ENCODE results near the gene CD300A. TPM values are rescaled to one million over a fixed set of nuclear protein-coding genes. Genes with fewer than 3 reads are reported as not detected.

Gene CD300A
- 1 to 10 TPM; 2.1 to 2.8 TPM for total RNA-seq

GRCh38 chr17:74466111-74466827 lies at the start of gene CD300A:
TSS of gene CD300A (plus strand) at chr17:74466634. CDS start at chr17:74466704, 70 bp downstream.
- ChIA-PET CTCF (interaction anchor here (1.0 kb wide), 1 partner anchor 9 kb away, joined by 4 read pairs; no protein-coding TSS in a partner anchor), POLR2A (no interaction called here)
- Mint-ChIP-seq H3K4me1 (ENCODE audit: low read depth) (peaks cover 8% of the 10 kb centered on the region), H3K27me3 (ENCODE audit: low read depth) (peaks cover 15% of the 10 kb centered on the region), H3K27ac (peak within 1 kb of the TSS; percentile 14), H3K9me3 (ENCODE audit: insufficient read depth) (no peaks in the 10 kb centered on the region), H3K36me3 (ENCODE audit: low read depth) (no peaks in the 10 kb centered on the region), H3K4me3 (peak within 1 kb of the TSS; percentile 20)
- ATAC-seq = no peak
- no peak for DNase-seq

DNA sequence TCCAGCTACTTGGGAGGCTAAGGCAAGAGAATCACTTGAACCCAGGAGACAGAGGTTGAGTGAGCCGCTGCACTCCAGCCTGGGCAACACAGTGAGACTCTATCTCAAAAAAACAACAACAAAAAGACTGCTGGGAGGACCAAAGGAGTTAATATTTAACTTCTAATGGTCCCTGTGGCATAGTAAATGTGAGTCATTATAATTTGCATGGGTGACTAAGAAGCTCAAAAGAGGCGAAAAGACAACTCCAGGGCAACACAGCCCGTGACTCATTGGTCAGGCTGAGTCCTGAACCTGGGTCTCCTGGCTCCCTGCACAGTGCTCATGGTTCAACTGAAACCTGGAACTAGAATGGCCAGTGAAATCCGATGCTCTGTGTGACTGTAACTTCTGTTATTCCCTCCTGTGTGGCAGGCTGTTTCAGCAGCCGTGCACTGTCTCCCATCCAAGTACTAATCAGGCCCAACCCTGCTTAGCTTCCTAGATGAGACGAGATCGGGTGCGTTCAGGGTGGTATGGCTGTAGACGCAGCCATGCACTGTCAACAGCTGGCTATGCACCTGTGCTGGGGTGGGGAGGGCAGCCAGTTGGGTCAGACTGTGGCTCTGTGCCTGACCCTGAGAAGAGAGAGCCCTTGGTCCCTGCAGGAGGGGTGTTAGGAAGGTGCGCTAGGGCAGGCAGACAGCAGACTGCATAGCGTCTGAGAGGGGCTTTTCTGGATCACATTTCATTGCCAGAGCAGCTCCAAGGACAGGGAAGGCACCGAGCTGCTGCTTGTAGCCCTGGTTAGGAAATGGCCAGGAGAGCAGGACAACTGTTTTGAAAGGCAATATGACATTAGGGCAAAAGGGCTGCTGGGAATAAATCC lies 49.0 kb upstream of the CD300A start:
- no peaks in the 10 kb centered on the region for H3K9me3 Mint-ChIP-seq (ENCODE audit: insufficient read depth)
- H3K4me3 Mint-ChIP-seq = no peak overlapping the region
- ATAC-seq (no peak), DNase-seq (no peak)
- CTCF ChIA-PET = interaction anchor here (1.8 to 2.3 kb wide), 2 partner anchors 38 to 40 kb away, joined by 5 to 7 read pairs; no protein-coding TSS in a partner anchor
- no peaks in the 10 kb centered on the region for H3K36me3 Mint-ChIP-seq (ENCODE audit: low read depth)
- POLR2A ChIA-PET = interaction anchor here (0.6 kb wide), 1 partner anchor 139 kb away, joined by 4 read pairs; no protein-coding TSS in a partner anchor
- H3K27me3 Mint-ChIP-seq (ENCODE audit: low read depth) = peaks cover 5% of the 10 kb centered on the region
- no peaks in the 10 kb centered on the region for H3K4me1 Mint-ChIP-seq (ENCODE audit: low read depth)
- no peak overlapping the region for H3K27ac Mint-ChIP-seq

DNA sequence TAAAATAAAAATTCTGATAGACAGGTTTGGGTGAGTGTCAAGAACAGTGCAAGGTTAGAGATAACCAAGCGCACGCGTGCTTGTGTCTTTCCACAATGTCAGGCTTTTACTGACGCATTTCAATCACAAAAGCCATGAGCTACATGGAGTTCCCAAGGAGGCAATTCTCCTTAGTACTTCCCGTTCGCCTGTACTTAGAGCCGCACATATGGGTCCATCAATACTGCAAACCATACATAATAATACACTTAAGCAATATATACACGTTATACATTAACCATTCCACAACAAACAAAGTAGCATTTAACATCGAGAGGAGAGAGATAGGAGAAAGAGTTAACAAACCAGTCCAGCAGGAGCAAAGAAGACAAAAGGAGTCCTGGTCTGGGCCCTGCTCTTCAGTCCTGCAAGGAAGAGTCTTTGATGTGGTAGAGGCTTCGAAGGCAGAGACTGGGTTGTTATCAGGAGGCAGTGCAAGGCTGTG lies 46.5 kb upstream of the CD300A start:
- Mint-ChIP-seq H3K4me3 (no peak overlapping the region), H3K4me1 (ENCODE audit: low read depth) (no peaks in the 10 kb centered on the region), H3K36me3 (ENCODE audit: low read depth) (no peaks in the 10 kb centered on the region), H3K9me3 (ENCODE audit: insufficient read depth) (no peaks in the 10 kb centered on the region), H3K27ac (no peak overlapping the region), H3K27me3 (ENCODE audit: low read depth) (peaks cover 7% of the 10 kb centered on the region)
- ChIA-PET CTCF (no interaction called here), POLR2A (no interaction called here)
- ATAC-seq (no peak), DNase-seq (no peak)

GRCh38 chr17:74424117-74424516 lies 42.3 kb upstream of the CD300A start:
- H3K9me3 Mint-ChIP-seq (ENCODE audit: insufficient read depth) = no peaks in the 10 kb centered on the region
- ChIA-PET CTCF (no interaction called here), POLR2A (no interaction called here)
- H3K27me3 Mint-ChIP-seq (ENCODE audit: low read depth) = peaks cover 14% of the 10 kb centered on the region
- no peaks in the 10 kb centered on the region for H3K4me1 Mint-ChIP-seq (ENCODE audit: low read depth)
- no peak overlapping the region for H3K27ac Mint-ChIP-seq
- H3K4me3 Mint-ChIP-seq = no peak overlapping the region
- DNase-seq = no peak
- ATAC-seq = no peak
- H3K36me3 Mint-ChIP-seq (ENCODE audit: low read depth) = no peaks in the 10 kb centered on the region

- Mint-ChIP-seq H3K36me3 (ENCODE audit: low read depth) (no peaks in the 10 kb centered on the region), H3K4me1 (ENCODE audit: low read depth) (no peaks in the 10 kb centered on the region), H3K27me3 (ENCODE audit: low read depth) (peaks cover 19% of the 10 kb centered on the region), H3K9me3 (ENCODE audit: insufficient read depth) (no peaks in the 10 kb centered on the region), H3K27ac (no peak overlapping the region), H3K4me3 (no peak overlapping the region)
- POLR2A ChIA-PET = no interaction called here
- ATAC-seq (no peak), DNase-seq (no peak)
- CTCF ChIA-PET = interaction anchor here (1.2 kb wide), 2 partner anchors 35 to 45 kb away, joined by 3 to 4 read pairs; no protein-coding TSS in a partner anchor
Observed at GRCh38 chr17:74424657-74425056, 41.8 kb upstream of the CD300A start.

- Mint-ChIP-seq H3K27me3 (ENCODE audit: low read depth) (peaks cover 32% of the 10 kb centered on the region), H3K4me1 (ENCODE audit: low read depth) (peaks cover 4% of the 10 kb centered on the region), H3K36me3 (ENCODE audit: low read depth) (no peaks in the 10 kb centered on the region), H3K9me3 (ENCODE audit: insufficient read depth) (no peaks in the 10 kb centered on the region), H3K27ac (no peak overlapping the region), H3K4me3 (no peak overlapping the region)
- DNase-seq (no peak), ATAC-seq (no peak)
- ChIA-PET CTCF (no interaction called here), POLR2A (no interaction called here)
Observed at GRCh38 chr17:74426551-74427047, 39.8 kb upstream of the CD300A start.

DNA sequence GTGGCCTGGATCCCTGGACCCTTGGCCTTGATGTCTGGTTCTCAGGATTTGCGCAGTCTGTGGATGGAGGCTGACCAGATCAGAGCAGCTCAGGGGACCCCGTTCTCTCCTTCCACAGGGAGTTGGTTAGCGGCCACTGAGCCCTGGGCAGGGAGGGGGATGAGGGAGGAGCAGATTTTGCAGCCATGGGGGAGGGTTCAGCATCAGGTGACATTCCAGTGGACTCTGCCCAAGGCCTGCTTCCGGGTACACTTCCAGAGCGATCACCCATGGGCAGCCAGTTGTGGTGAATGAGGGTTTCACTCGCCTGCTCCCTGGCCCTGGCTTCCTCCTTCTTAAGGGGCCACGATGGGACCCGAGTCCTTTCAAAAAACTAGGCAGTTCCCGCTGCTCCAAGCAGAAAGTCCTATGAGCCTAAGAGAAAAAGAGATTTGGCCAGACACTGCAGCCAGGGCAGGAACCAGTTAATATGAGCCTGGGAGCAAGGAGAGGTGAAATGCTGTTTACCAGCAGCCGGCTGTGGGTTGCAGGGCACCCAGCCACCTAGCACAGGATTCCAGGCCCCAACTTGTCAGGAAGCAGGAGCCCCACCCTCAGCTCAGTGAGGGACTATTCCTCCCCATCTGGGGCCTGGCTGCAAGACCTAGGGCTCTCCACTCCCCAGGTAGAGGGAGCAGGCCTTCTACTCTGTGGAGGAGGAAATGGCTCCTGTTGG lies 39.2 kb upstream of the CD300A start:
- Mint-ChIP-seq H3K27ac (no peak overlapping the region), H3K4me1 (ENCODE audit: low read depth) (peaks cover 8% of the 10 kb centered on the region), H3K9me3 (ENCODE audit: insufficient read depth) (no peaks in the 10 kb centered on the region), H3K4me3 (no peak overlapping the region), H3K27me3 (ENCODE audit: low read depth) (peaks cover 37% of the 10 kb centered on the region), H3K36me3 (ENCODE audit: low read depth) (no peaks in the 10 kb centered on the region)
- ATAC-seq (no peak), DNase-seq (no peak)
- POLR2A ChIA-PET = no interaction called here
- CTCF ChIA-PET = no interaction called here

- CTCF ChIA-PET = no interaction called here
- H3K4me1 Mint-ChIP-seq (ENCODE audit: low read depth) = peaks cover 8% of the 10 kb centered on the region
- peaks cover 34% of the 10 kb centered on the region for H3K27me3 Mint-ChIP-seq (ENCODE audit: low read depth)
Observed at GRCh38 chr17:74427763-74428153, 38.7 kb upstream of the CD300A start.

GRCh38 chr17:74429604-74430384 lies 36.6 kb upstream of the CD300A start:
- no peak overlapping the region for H3K4me3 Mint-ChIP-seq
- no peak for ATAC-seq
- peaks cover 46% of the 10 kb centered on the region for H3K27me3 Mint-ChIP-seq (ENCODE audit: low read depth)
- peaks cover 8% of the 10 kb centered on the region for H3K4me1 Mint-ChIP-seq (ENCODE audit: low read depth)
- H3K27ac Mint-ChIP-seq = no peak overlapping the region
- DNase-seq = no peak
- no peaks in the 10 kb centered on the region for H3K36me3 Mint-ChIP-seq (ENCODE audit: low read depth)
- no peaks in the 10 kb centered on the region for H3K9me3 Mint-ChIP-seq (ENCODE audit: insufficient read depth)
- ChIA-PET CTCF (interaction anchor here (0.9 kb wide), 1 partner anchor 103 kb away, joined by 3 read pairs; no protein-coding TSS in a partner anchor), POLR2A (no interaction called here)

More at GRCh38 chr17:74427763-74428153, 38.7 kb upstream of the CD300A start:
- Mint-ChIP-seq H3K4me3 (no peak overlapping the region), H3K36me3 (ENCODE audit: low read depth) (no peaks in the 10 kb centered on the region), H3K27ac (no peak overlapping the region), H3K9me3 (ENCODE audit: insufficient read depth) (no peaks in the 10 kb centered on the region)
- no peak for ATAC-seq
- no peak for DNase-seq
- POLR2A ChIA-PET = no interaction called here

DNA sequence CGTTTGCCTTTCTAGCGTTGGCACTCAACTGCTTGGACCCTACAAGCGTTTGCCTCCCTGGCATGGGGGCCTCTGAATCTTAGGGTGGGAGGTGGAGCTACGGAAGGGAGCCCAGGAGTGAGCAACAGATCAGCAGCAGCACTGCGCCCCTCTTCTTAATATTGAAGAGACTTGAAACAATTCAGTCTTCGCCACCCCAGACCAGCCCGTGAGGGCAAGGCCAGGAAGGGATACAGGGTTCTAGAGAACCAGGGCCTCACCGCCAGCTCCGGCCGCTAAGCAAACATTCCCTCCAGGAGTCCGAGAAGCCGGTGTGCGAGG lies 36.1 kb upstream of the CD300A start:
- ChIA-PET CTCF (interaction anchor here (0.9 kb wide), 1 partner anchor 102 kb away, joined by 3 read pairs; no protein-coding TSS in a partner anchor), POLR2A (no interaction called here)
- Mint-ChIP-seq H3K27ac (no peak overlapping the region), H3K4me3 (no peak overlapping the region), H3K36me3 (ENCODE audit: low read depth) (no peaks in the 10 kb centered on the region), H3K4me1 (ENCODE audit: low read depth) (peaks cover 8% of the 10 kb centered on the region), H3K27me3 (ENCODE audit: low read depth) (peaks cover 46% of the 10 kb centered on the region), H3K9me3 (ENCODE audit: insufficient read depth) (no peaks in the 10 kb centered on the region)
- DNase-seq (no peak), ATAC-seq (no peak)
